Ovary (tissue), 9 donors: ENCODE data around the gene ABCF1. TPM values are rescaled to one million over a fixed set of nuclear protein-coding genes. Genes with fewer than 3 reads are reported as not detected.
A peak's percentile ranks its signal among the peaks of the same experiment; 100 is the strongest.

Experiments
- DNase-seq, 5 donors: peaks; one replicate each; pipeline ENCODE4 v3.0.0-alpha.2; 2019 to 2020
- H3K27ac ChIP-seq, 2 donors: fragments of 200-600 bp; one replicate each; pipeline versions ENCODE4 v1.5.1 to v1.8.0; 2019 to 2022
- H3K27me3 ChIP-seq: fragments of 200-600 bp; one replicate; pipeline ENCODE4 v1.8.0; 2022
- H3K36me3 ChIP-seq: fragments of 200-600 bp; sonication (generic); one replicate; pipeline ENCODE4 v1.5.1; 2019
- H3K4me1 ChIP-seq: one replicate; pipeline ENCODE4 v1.8.1; 2013; ENCODE audit warnings: mild to moderate bottlenecking, moderate library complexity; ENCODE audit not compliant: insufficient read depth
- H3K4me3 ChIP-seq: fragments of 200-600 bp; sonication (generic); one replicate; pipeline ENCODE4 v1.5.1; 2017
- H3K9me3 ChIP-seq, 2 donors: fragments of 200-600 bp in 1 of 2; sonication (generic) in 1 of 2; one replicate each; pipeline versions ENCODE4 v1.5.1 to v1.8.1; 2013 to 2019; ENCODE audit warnings: mild to moderate bottlenecking in 1 of 2, moderate library complexity in 1 of 2
- CTCF ChIP-seq, 3 donors: fragments of 450-650 bp in 2 of 3; fragments of 200-600 bp in 1 of 3; IDR thresholded peaks; one replicate each; pipeline versions ENCODE4 v1.5.1 to v1.8.0; 2016 to 2022; ENCODE audit warnings: antibody characterized with exemption in 3 of 3, mild to moderate bottlenecking in 1 of 3
- EP300 ChIP-seq: sonication (generic); formaldehyde crosslinking; IDR thresholded peaks from one replicate; pipeline ENCODE4 v1.6.1; 2017; ENCODE audit warnings: antibody characterized with exemption
- POLR2A ChIP-seq: fragments of 450-650 bp; IDR thresholded peaks from one replicate; pipeline ENCODE4 v1.6.1; 2017; ENCODE audit warnings: antibody characterized with exemption, mild to moderate bottlenecking, moderate library complexity
- WGBS, 3 donors: extraction: QIAGEN DNeasy Blood & Tissue Kit in 1 of 3; methylation state at CpG; one replicate each; pipeline versions ENCODE4 v1.1.5 to v1.1.7; 2013 to 2017; 5-methylcytosine and 5-hydroxymethylcytosine counted together
- intact Hi-C, 4 donors: fragments of 100-400 bp; cut with DNase I; formaldehyde crosslinking; loops; one replicate each; pipeline versions ENCODE4 v1.11.0 to v1.15.1; 2022 to 2023
- polyA plus RNA-seq, 2 donors: library from polyadenylated mRNA; stranded (reverse); fragments of 200-250 nt in 1 of 2; fragments of 350-450 nt in 1 of 2; fragmentation: Illumina TruSeq in 1 of 2; extraction: RNeasy Lipid Tissue Mini Kit (QIAGEN cat#74804) in 1 of 2; gene quantifications; one replicate each; pipeline ENCODE4 v1.2.3, GENCODE V29; 2013 to 2014
- total RNA-seq, 7 donors: library from RNA; depleted of rRNA in 2 of 7; stranded (reverse); fragments of >200 nt in 2 of 7; fragmentation: NEBNext Ultra II Directional in 3 of 7; extraction: Animal tissue kit (Norgen Biotek cat#: 25700) in 3 of 7; gene quantifications; one replicate each; pipeline versions ENCODE4 v1.1.0 to v1.2.4, GENCODE V29; 2016 to 2023
- donor health status: DM: no; HTN: no; CAD: no; lungs with moderate emphysema.
- donor health status: DM: no; HTN: no; CAD: no.
- donor health status: Bipolar disorder and iron deficiency.
- donor health status: DM: yes; HTN: yes; CAD: no.
- donor health status: DM: no; HTN: no; CAD: no.
- donor health status: DM: yes; HTN: yes; CAD: no.

ABCF1 gene
- total and polyA plus RNA-seq, 9 donors, result 16.3 to 60.6 (median 36.0) TPM

- DNase-seq, result no peak
- Histone ChIP-seq H3K36me3 (no peaks in the 10 kb centered on the region), H3K27me3 (no peaks in the 10 kb centered on the region), H3K27ac (no peak overlapping the region), H3K4me3 (no peak overlapping the region), H3K9me3 (no peaks in the 10 kb centered on the region), H3K4me1 (no peaks in the 10 kb centered on the region)
- TF ChIP-seq CTCF (IDR thresholded peaks at IDR 0.05) (no peak), POLR2A (no peak), EP300 (no peak)
- WGBS, 3 donors, result 49 to 77% (median 71%) methylated on average over 1 of the region's 1 CpG
- intact Hi-C loops, result loop anchor here (5.0 to 10.0 kb wide), 4 partner anchors 56 to 542 kb away; partner anchors contain the start of genes DHX16 (in 1 of the 4) and HLA-E (in 1 of the 4)
These were observed 28.3 kb upstream of the ABCF1 start for GRCh38 chr6:30542915-30543314.

- no peak for DNase-seq
These were observed 27.4 kb upstream of the ABCF1 start for GRCh38 chr6:30543821-30544220.

GRCh38 chr6:30544666-30545272, 26.5 kb upstream of the ABCF1 start:
- TF ChIP-seq EP300 (no peak), CTCF (IDR thresholded peaks at IDR 0.05) (peak; percentile 55 to 74 (median 63))
- H3K4me3 ChIP-seq, result no peak overlapping the region
- H3K4me1 ChIP-seq, result no peaks in the 10 kb centered on the region
- no peaks in the 10 kb centered on the region for H3K27me3 ChIP-seq
- 29 to 38% (median 31%) methylated on average over 6 of the region's 6 CpGs for WGBS, 3 donors
- DNase-seq, result no peak
- no peak overlapping the region for H3K27ac ChIP-seq
- H3K36me3 ChIP-seq, result no peaks in the 10 kb centered on the region
- intact Hi-C loops, result loop anchor here (5.0 to 10.0 kb wide), 5 partner anchors 57 to 540 kb away; partner anchors contain the start of genes DHX16 (in 1 of the 4) and HLA-E (in 1 of the 4)
- no peaks in the 10 kb centered on the region for H3K9me3 ChIP-seq

More at GRCh38 chr6:30543821-30544220, 27.4 kb upstream of the ABCF1 start:
- WGBS, 3 donors, result 84 to 92% (median 87%) methylated on average over 3 of the region's 3 CpGs
- no peaks in the 10 kb centered on the region for H3K4me1 ChIP-seq
- no peaks in the 10 kb centered on the region for H3K27me3 ChIP-seq
- no peak overlapping the region for H3K4me3 ChIP-seq
- H3K27ac ChIP-seq, result no peak overlapping the region
- intact Hi-C loops, result loop anchor here (5.0 to 10.0 kb wide), 4 partner anchors 57 to 541 kb away; partner anchors contain the start of genes DHX16 (in 1 of the 4) and HLA-E (in 1 of the 4)
- TF ChIP-seq CTCF (IDR thresholded peaks at IDR 0.05) (no peak), POLR2A (no peak), EP300 (no peak)
- no peaks in the 10 kb centered on the region for H3K36me3 ChIP-seq
- no peaks in the 10 kb centered on the region for H3K9me3 ChIP-seq

- H3K4me3 ChIP-seq, result no peak overlapping the region
- H3K9me3 ChIP-seq, result no peaks in the 10 kb centered on the region
- H3K27ac ChIP-seq, result no peak overlapping the region
- DNase-seq, result no peak
- 92% methylated on average over 6 of the region's 6 CpGs for WGBS, 3 donors
- TF ChIP-seq CTCF (IDR thresholded peaks at IDR 0.05) (no peak), EP300 (no peak), POLR2A (no peak)
- H3K27me3 ChIP-seq, result no peaks in the 10 kb centered on the region
- H3K4me1 ChIP-seq, result no peaks in the 10 kb centered on the region
- intact Hi-C loops, result loop anchor here in 3 of 4 donors (5.0 to 10.0 kb wide), 4 partner anchors 65 to 537 kb away; partner anchors contain the start of gene DHX16 (in 1 of the 3)
- no peaks in the 10 kb centered on the region for H3K36me3 ChIP-seq
These were observed 23.8 kb upstream of the ABCF1 start for GRCh38 chr6:30547454-30547853.
